Stimulated activated naive CD8-positive, alpha-beta T cell treated with anti-CD3 and anti-CD28 coated beads, Interleukin-15, Interleukin-2, amounts not matched to agents 100 U/mL and 50 U/mL, for 24 hours (primary cell): Measurements from ENCODE around the gene ST6GALNAC3.

Experiments
- ATAC-seq: fragments of 150-1000 bp; cut with Tn5 transposase; one replicate; pipeline ENCODE4 v1.10.0; 2021
- DNase-seq: peaks from one replicate; pipeline ENCODE4 v3.0.0; 2021

The ST6GALNAC3 gene

GRCh38 chr1:76433526-76433925 lies 359.0 kb downstream of the ST6GALNAC3 start:
- DNase-seq (no peak), ATAC-seq (no peak)

- ATAC-seq (no peak), DNase-seq (no peak)
Observed at GRCh38 chr1:76443217-76443616, 368.7 kb downstream of the ST6GALNAC3 start.

DNA sequence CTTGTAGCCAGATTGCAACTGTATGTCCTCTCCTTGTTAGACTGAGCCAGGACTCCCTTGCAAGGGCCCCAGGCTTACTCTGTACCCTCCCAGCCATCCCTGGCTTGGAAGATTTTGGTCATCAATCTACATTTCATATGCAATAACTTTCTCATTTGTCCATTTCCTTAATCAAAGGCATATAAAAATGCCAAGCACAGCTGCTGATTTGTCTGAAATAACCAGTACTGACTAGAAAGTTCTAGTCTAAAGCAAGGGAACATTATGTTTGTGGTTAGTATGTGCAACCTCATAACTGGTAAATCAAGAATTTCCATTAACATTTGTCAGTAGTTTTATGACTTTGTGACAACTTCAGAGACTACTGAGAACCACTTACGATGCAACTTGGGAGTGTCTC lies 370.2 kb downstream of the ST6GALNAC3 start:
- no peak for ATAC-seq

DNA sequence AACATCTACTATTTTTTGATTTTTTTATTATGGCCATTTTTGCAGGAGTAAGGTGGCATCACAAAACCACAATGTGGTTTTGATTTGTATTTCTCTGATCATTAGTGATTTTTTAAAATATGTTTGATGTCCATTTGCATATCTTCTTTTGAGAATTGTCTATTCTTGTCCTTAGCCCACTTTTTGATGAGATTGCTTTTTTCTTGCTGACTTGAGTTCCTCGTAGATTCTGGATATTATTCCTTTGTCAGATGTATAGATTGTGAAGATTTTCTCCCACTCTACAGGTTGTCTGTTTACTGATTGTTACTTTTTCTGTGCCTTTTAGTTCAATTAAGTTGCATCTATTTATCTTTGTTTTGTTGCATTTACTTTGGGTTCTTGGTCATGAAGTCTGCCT lies 375.7 kb downstream of the ST6GALNAC3 start:
- ATAC-seq: no peak

More for the DNA sequence above, 370.2 kb downstream of the ST6GALNAC3 start:
- no peak for DNase-seq

DNA sequence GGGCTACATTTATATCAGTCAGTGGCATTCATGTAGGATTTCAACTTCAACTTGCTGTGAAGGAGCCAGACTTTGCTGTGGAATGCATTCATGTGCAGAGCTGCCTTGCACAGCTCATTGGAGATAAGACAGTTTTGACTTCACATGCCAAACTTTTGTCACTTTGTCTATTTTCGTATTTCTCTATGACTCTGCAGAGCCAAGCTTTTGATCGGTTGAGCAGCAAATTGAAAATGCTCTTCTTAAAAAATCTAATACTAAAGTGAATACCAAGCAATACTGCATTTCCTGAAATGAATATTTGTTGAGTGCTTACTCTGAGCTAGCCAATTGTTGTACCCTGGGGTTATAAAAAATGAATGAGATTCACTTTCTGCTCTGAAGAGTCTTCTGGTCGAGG lies 388.7 kb downstream of the ST6GALNAC3 start:
- ATAC-seq: no peak
- no peak for DNase-seq

More for the DNA sequence above, 375.7 kb downstream of the ST6GALNAC3 start:
- DNase-seq: no peak

- ATAC-seq: peak; percentile 52
- no peak for DNase-seq
Observed at GRCh38 chr1:76463849-76464248, 389.3 kb downstream of the ST6GALNAC3 start.

GRCh38 chr1:76465030-76465429 lies 390.5 kb downstream of the ST6GALNAC3 start:
- DNase-seq (no peak), ATAC-seq (no peak)

DNA sequence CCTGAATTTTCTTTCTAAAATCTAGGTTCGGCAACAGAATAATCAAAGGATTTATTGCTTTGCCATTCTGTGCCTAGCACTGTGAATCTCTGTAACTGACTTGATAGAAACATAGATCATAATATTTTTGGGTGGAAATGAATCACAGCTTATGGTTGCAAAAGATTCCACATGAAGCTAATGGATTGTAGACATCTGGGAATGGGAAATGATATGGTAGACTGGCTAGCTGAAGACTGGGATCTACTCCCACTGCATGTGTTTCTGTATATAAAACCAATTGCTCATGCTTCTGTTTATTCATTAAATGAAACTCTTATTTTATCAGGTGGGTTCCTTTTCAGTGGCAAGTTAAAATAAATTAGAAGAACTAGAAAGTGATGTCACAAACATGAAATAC lies 395.6 kb downstream of the ST6GALNAC3 start:
- ATAC-seq (no peak), DNase-seq (no peak)

GRCh38 chr1:76471536-76471935 lies 397.0 kb downstream of the ST6GALNAC3 start:
- ATAC-seq (no peak), DNase-seq (no peak)

DNA sequence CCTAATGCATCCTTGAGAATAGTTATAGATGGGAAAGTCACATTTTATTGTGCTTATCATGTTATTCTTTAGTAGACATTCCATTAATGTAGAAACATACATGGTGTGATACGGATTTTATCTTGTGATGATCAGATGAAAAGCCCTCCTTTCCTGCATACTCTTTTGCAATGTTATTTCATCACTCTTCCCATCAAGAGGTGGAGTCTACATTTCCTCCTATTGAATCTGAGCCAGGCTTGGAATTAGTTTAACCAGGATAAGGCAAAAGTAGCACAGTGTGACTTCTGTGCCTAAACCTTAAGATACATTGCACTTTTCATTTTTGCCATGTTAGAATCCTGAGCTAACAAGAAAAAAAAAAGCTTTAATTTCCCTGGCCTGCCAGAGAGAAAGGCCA lies 399.0 kb downstream of the ST6GALNAC3 start:
- DNase-seq: no peak

GRCh38 chr1:76474922-76475321 lies 400.4 kb downstream of the ST6GALNAC3 start:
- ATAC-seq (no peak), DNase-seq (no peak)

More for the DNA sequence above, 399.0 kb downstream of the ST6GALNAC3 start:
- ATAC-seq: no peak

GRCh38 chr1:76477156-76477555 lies 402.6 kb downstream of the ST6GALNAC3 start:
- ATAC-seq (no peak), DNase-seq (no peak)

GRCh38 chr1:76480827-76481226 lies 406.3 kb downstream of the ST6GALNAC3 start:
- ATAC-seq (no peak), DNase-seq (no peak)

GRCh38 chr1:76481672-76482071 lies 407.1 kb downstream of the ST6GALNAC3 start:
- ATAC-seq (no peak), DNase-seq (no peak)

DNA sequence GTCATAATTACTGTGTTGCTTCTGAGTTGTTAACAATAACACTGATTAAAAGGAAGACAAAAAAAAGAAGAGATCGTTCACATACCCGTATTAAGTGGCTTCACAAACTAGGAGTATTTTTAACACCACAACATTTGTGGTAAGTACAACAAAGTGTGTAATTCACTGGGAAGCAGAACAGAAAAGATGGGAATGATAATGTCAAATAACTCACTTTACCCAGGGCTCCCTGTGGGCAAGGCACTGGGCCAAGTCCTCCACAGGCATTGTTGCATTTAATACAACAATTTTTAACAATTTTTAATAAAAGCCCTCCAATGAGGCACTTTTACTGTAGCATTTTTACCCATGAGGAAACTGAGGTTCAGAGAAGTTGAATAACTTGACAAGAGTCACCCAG lies 407.7 kb downstream of the ST6GALNAC3 start:
- no peak for ATAC-seq

GRCh38 chr1:76491737-76492136 lies 417.2 kb downstream of the ST6GALNAC3 start:
- DNase-seq: no peak
- ATAC-seq: no peak

More for the DNA sequence above, 407.7 kb downstream of the ST6GALNAC3 start:
- DNase-seq: no peak

DNA sequence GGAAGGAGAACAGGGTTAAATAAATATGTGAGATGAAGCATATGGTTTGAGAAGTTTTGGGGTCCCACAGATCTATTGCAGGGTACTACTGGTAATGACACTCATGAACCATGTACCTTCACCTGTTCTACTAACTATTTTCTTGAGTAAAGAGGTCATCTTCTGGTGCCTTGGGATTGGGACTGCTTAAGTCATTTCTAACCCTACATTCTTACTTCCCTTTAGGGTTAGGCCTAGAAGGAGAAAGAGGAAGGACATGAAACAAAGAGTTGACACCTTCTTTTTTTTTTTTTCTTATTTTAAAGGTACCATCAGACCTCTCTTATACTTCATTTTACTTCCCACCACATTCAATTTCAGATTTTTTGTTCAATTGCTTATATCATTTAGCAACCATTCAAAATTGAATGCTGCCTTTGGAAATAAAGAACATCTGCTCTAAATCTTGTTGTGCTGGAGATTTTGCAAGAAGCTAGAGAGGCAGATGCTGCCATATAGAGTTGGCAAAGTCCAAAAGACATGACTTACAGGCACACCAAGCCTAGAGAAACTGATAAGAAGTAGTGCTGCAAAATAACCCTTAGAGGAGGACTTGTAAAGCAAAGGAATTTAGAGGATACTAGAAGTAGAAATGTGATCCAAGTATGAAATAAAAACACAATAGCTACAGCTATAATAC lies 418.3 kb downstream of the ST6GALNAC3 start:
- ATAC-seq: no peak
- DNase-seq: no peak

- ATAC-seq (peak; percentile 90), DNase-seq (peak; percentile 7)
Observed at GRCh38 chr1:76494807-76495206, 420.3 kb downstream of the ST6GALNAC3 start.

- no peak for DNase-seq
- no peak for ATAC-seq
Observed at GRCh38 chr1:76496871-76497270, 422.3 kb downstream of the ST6GALNAC3 start.

- no peak for ATAC-seq
Observed at GRCh38 chr1:76500116-76500515, 425.6 kb downstream of the ST6GALNAC3 start.

GRCh38 chr1:76501136-76501535 lies 426.6 kb downstream of the ST6GALNAC3 start:
- DNase-seq (no peak), ATAC-seq (no peak)

More at GRCh38 chr1:76500116-76500515, 425.6 kb downstream of the ST6GALNAC3 start:
- no peak for DNase-seq

DNA sequence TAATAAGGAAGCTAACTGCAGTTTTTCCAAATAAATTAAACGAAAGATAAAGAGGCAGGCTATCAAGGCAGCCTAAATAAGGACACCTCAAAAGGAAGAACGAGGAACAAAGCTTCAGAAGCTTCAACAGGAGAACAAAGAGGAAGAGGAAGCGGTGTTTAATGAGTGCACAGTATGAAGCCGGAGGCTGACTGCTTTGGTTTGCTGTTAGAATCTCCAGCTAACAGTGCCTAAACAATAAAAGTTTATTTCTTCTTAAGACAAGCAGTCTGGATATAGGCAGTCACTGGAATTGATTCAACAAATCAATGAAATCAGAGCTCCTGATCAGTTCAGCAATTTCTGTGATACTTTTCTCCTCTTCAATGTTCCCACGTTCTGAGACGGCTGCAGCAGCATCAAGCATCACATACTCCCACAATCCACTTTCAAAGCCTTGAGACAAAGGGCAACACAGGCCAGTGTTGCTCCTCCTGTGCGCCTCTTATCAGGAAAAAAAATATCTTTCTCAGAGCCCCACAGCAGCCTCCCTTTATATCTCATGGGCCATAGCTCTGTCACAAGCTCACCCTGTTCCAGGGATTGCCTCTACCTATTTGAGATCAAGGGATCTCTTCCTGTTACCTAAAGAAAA lies 427.2 kb downstream of the ST6GALNAC3 start:
- ATAC-seq (no peak), DNase-seq (no peak)

- DNase-seq: no peak
- no peak for ATAC-seq
Observed at GRCh38 chr1:76503100-76503499, 428.6 kb downstream of the ST6GALNAC3 start.

DNA sequence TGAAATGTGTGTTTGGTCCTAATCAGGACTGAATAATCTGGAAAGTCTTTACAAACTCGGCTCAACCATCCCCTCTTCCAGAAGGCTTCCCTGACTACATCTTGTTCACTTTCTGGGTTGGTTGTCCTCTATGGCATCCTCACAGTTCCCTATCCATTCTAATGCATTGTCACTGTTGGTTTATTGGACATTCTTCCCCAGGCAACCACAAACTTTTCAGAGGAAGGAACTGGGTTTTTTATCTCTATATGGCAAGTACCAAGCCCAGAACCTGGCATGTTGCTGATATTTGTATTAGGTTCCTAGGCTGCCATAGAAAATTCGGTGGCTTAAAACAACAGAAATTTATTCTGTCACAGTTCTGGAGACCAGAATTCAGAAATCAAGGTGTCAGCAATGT lies 429.2 kb downstream of the ST6GALNAC3 start:
- DNase-seq (no peak), ATAC-seq (no peak)
